Panc1 (cell line): ENCODE measurements around the gene MRAP. TPM values are rescaled to one million over a fixed set of nuclear protein-coding genes. Genes with fewer than 3 reads are reported as not detected.

ENCODE experiments used
- ATAC-seq: fragments of 200-7000 bp; cut with Tn5 transposase; 2 replicates; pipeline ENCODE4 v1.9.1; 2020; ENCODE audit warnings: mild to moderate bottlenecking, moderate library complexity
- BruUV-seq: library from RNA; stranded (reverse); fragments of 400-500 nt; replicated peaks from 2 replicates; lab custom pipeline; 2021; lab: Mats Ljungman, UMichigan
- CTCF ChIA-PET: fragments of 300-600 bp; sonication (Branson Sonifier 250); formaldehyde crosslinking; loops from one replicate; lab custom pipeline; 2022; ENCODE audit warnings: antibody characterized with exemption; lab: Charles Lee
- POLR2A ChIA-PET: fragments of 300-600 bp; sonication (Branson Sonifier 250); formaldehyde crosslinking; loops from one replicate; lab custom pipeline; 2022; ENCODE audit warnings: antibody characterized with exemption; lab: Charles Lee
- DNase-seq: peaks from one replicate; pipeline ENCODE4 v3.0.0-alpha.2; 2010; ENCODE audit warnings: low read depth, low spot score
- H3K27ac ChIP-seq: 2 replicates; pipeline ENCODE4 v1.5.1; 2011; ENCODE audit warnings: mild to moderate bottlenecking, low read length, inconsistent platforms
- H3K27me3 ChIP-seq: fragments of 200-500 bp; sonication (Bioruptor generic); 2 replicates; pipeline ENCODE4 v1.6.0; 2014; ENCODE audit warnings: low read length, inconsistent platforms; ENCODE audit not compliant: control insufficient read depth, insufficient read depth
- H3K36me3 ChIP-seq: fragments of 200-500 bp; sonication (Bioruptor generic); 2 replicates; pipeline ENCODE4 v1.5.1; 2014; ENCODE audit warnings: inconsistent platforms, mild to moderate bottlenecking, low read length, moderate library complexity; ENCODE audit not compliant: control insufficient read depth, insufficient read depth
- H3K4me1 ChIP-seq: 2 replicates; pipeline ENCODE4 v1.5.1; 2011; ENCODE audit warnings: inconsistent platforms, mild to moderate bottlenecking, low read length, moderate library complexity; ENCODE audit not compliant: control insufficient read depth, insufficient read depth
- H3K4me3 ChIP-seq, 2 experiments: 2 replicates each; pipeline ENCODE4 v1.5.1; 2011 to 2012; ENCODE audit warnings: low read depth in 2 of 2, low read length in 2 of 2, mild to moderate bottlenecking in 2 of 2, inconsistent platforms in 1 of 2, moderate library complexity in 1 of 2
- H3K9me3 ChIP-seq: fragments of 200-500 bp; sonication (Bioruptor generic); 2 replicates; pipeline ENCODE4 v1.5.1; 2014; ENCODE audit warnings: low read depth, mild to moderate bottlenecking, inconsistent platforms, low read length, moderate library complexity; ENCODE audit not compliant: control insufficient read depth, insufficient read depth
- CTCF ChIP-seq: fragments of 450-650 bp; IDR thresholded peaks from 2 replicates; pipeline ENCODE4 v1.5.1; 2017; ENCODE audit warnings: mild to moderate bottlenecking
- POLR2AphosphoS5 ChIP-seq: IDR thresholded peaks from 2 replicates; pipeline ENCODE4 v1.6.1; 2012; ENCODE audit warnings: mild to moderate bottlenecking, low read depth, low read length, moderate library complexity
- REST ChIP-seq, 2 experiments: IDR thresholded peaks; 2 replicates each; pipeline ENCODE4 v1.6.1; 2011 to 2012; ENCODE audit warnings: low read depth in 2 of 2, control low read depth in 1 of 2, low read length in 1 of 2, mild to moderate bottlenecking in 1 of 2, moderate library complexity in 1 of 2; ENCODE audit not compliant: insufficient read depth in 1 of 2
- SIN3A ChIP-seq: IDR thresholded peaks from 2 replicates; pipeline ENCODE4 v1.6.1; 2012; ENCODE audit warnings: low read depth, mild to moderate bottlenecking, low read length, moderate library complexity, borderline replicate concordance; ENCODE audit not compliant: insufficient read depth
- TCF7L2 ChIP-seq: IDR thresholded peaks from 2 replicates; pipeline ENCODE4 v1.6.1; 2011; ENCODE audit warnings: mild to moderate bottlenecking, low read depth, low read length, inconsistent platforms
- in situ Hi-C: cut with HindIII; loops from 2 replicates; pipeline ENCODE4 v1.10.0; 2016; ENCODE audit warnings: low sequenced_read_pairs, low pct_unique_long_range_greater_than_20kb
- intact Hi-C: fragments of 100-400 bp; cut with micrococcal nuclease; formaldehyde crosslinking; loops from one replicate; pipeline ENCODE4 v1.10.0; 2022; ENCODE audit not compliant: unreplicated experiment
- total RNA-seq: library from RNA; stranded (reverse); gene quantifications from one replicate; pipeline ENCODE4 v1.2.1, GENCODE V29; 2021; ENCODE audit not compliant: unreplicated experiment

MRAP gene
- total RNA-seq, 1 experiment from 2014 or later = not detected

GRCh38 chr21:32256251-32256650 is 42.4 kb upstream of the MRAP start:
- ATAC-seq (no peak), DNase-seq (no peak)
- no peak overlapping the region for H3K27ac ChIP-seq
- no peaks in the 10 kb centered on the region; the same call in 1 of the 2 replicates for H3K4me1 ChIP-seq
- H3K9me3 ChIP-seq = no peaks in the 10 kb centered on the region
- no TSS peak for BruUV-seq
- no peak for TF ChIP-seq REST (IDR thresholded peaks at IDR 0.05; ENCODE audit: insufficient read depth in 1 of 2, low read depth in 2 of 2, low read length in 1 of 2)
- no peak for TF ChIP-seq POLR2AphosphoS5
- TF ChIP-seq CTCF = no peak
- no peak for TF ChIP-seq TCF7L2
- no peak for TF ChIP-seq SIN3A
- no peak overlapping the region for H3K4me3 ChIP-seq
- intact Hi-C loops (no loop called here), in situ Hi-C loops (no loop called here)
- POLR2A ChIA-PET = no interaction called here
- H3K27me3 ChIP-seq = peaks cover 5% of the 10 kb centered on the region; the same call in 1 of the 2 replicates
- CTCF ChIA-PET = no interaction called here
- no peaks in the 10 kb centered on the region for H3K36me3 ChIP-seq

- TF ChIP-seq TCF7L2 (no peak), SIN3A (no peak), REST (IDR thresholded peaks at IDR 0.05; ENCODE audit: insufficient read depth in 1 of 2, low read depth in 2 of 2, low read length in 1 of 2) (no peak), CTCF (no peak), POLR2AphosphoS5 (no peak)
- no peak overlapping the region for H3K4me3 ChIP-seq
- DNase-seq (no peak), ATAC-seq (no peak)
- intact Hi-C loops (no loop called here), in situ Hi-C loops (no loop called here)
- no peaks in the 10 kb centered on the region; the same call in 1 of the 2 replicates for H3K4me1 ChIP-seq
- H3K27ac ChIP-seq = no peak overlapping the region
- no TSS peak for BruUV-seq
- ChIA-PET CTCF (no interaction called here), POLR2A (no interaction called here)
- H3K36me3 ChIP-seq = no peaks in the 10 kb centered on the region
- peaks cover 5% of the 10 kb centered on the region; the same call in 1 of the 2 replicates for H3K27me3 ChIP-seq
- no peaks in the 10 kb centered on the region for H3K9me3 ChIP-seq
Observed at GRCh38 chr21:32256873-32257620, 41.6 kb upstream of the MRAP start.
